A549 (cell line): ENCODE measurements around the gene PSRC1.

Experiments
- MAFK ChIP-seq: fragments of 450-650 bp; IDR thresholded peaks from 2 replicates; pipeline ENCODE4 v1.6.1; 2014; ENCODE audit not compliant: partially characterized antibody
- PBX3 ChIP-seq: IDR thresholded peaks from 2 replicates; pipeline ENCODE4 v1.6.1; 2012
- SREBF2 ChIP-seq: fragments of 450-650 bp; IDR thresholded peaks from 2 replicates; pipeline ENCODE4 v1.6.1; 2014; ENCODE audit warnings: mild to moderate bottlenecking, moderate library complexity
- TP53 ChIP-seq: fragments of 250-450 bp; sonication (Bioruptor Pico); IDR thresholded peaks from 2 replicates; pipeline ENCODE4 v1.5.0; 2021; ENCODE audit warnings: mild to moderate bottlenecking, moderate library complexity
- ZNF302 ChIP-seq: fragments of 250-450 bp; sonication (Bioruptor Pico); IDR thresholded peaks from 2 replicates; pipeline ENCODE4 v1.9.0; 2021; ENCODE audit warnings: inconsistent platforms, mild to moderate bottlenecking, moderate library complexity
- TF ChIP-seq, protein P1 (sequence below): fragments of >200 bp; sonication (Bioruptor Twin); formaldehyde crosslinking; IDR thresholded peaks from 3 replicates; pipeline ENCODE4 v1.5.1; 2016

- TF ChIP-seq, protein P1, sequence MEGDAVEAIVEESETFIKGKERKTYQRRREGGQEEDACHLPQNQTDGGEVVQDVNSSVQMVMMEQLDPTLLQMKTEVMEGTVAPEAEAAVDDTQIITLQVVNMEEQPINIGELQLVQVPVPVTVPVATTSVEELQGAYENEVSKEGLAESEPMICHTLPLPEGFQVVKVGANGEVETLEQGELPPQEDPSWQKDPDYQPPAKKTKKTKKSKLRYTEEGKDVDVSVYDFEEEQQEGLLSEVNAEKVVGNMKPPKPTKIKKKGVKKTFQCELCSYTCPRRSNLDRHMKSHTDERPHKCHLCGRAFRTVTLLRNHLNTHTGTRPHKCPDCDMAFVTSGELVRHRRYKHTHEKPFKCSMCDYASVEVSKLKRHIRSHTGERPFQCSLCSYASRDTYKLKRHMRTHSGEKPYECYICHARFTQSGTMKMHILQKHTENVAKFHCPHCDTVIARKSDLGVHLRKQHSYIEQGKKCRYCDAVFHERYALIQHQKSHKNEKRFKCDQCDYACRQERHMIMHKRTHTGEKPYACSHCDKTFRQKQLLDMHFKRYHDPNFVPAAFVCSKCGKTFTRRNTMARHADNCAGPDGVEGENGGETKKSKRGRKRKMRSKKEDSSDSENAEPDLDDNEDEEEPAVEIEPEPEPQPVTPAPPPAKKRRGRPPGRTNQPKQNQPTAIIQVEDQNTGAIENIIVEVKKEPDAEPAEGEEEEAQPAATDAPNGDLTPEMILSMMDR = no peak
- TF ChIP-seq SREBF2 (no peak), ZNF302 (CRISPR knock-in tag) (no peak), TP53 (CRISPR knock-in tag) (no peak), PBX3 (no peak), MAFK (no peak)
Observed at GRCh38 chr1:109298666-109299557, 16.0 kb upstream of the PSRC1 start.
